GM08714 (cell line): ENCODE results near the gene CBLC.
A peak's percentile ranks its signal among the peaks of the same experiment; 100 is the strongest.
"Not testable (repeated sequence)": the region's sequence is repeated elsewhere in the genome, so short reads cannot be mapped to it uniquely, and the experiment has no call there.

Experiments
- H3K4me3 ChIP-seq: fragments of 200-500 bp; sonication (Bioruptor generic); 2 replicates; pipeline ENCODE4 v1.5.1; 2014; ENCODE audit warnings: mild to moderate bottlenecking, low read length, inconsistent platforms
- ZNF274 ChIP-seq: IDR thresholded peaks from 2 replicates; pipeline ENCODE4 v1.6.1; 2012; ENCODE audit warnings: mild to moderate bottlenecking, low read depth, low read length

CBLC gene

GRCh38 chr19:44820648-44821609, 43.2 kb downstream of the CBLC start:
- no peak overlapping the region for H3K4me3 ChIP-seq
- no peak for TF ChIP-seq ZNF274

- no peak for TF ChIP-seq ZNF274
- no peak overlapping the region for H3K4me3 ChIP-seq
Measured at GRCh38 chr19:44822177-44822576, 44.5 kb downstream of the CBLC start.

GRCh38 chr19:44822670-44823372, 45.1 kb downstream of the CBLC start:
- no peak for TF ChIP-seq ZNF274
- no peak overlapping the region for H3K4me3 ChIP-seq

- TF ChIP-seq ZNF274 = no peak
- H3K4me3 ChIP-seq = no peak overlapping the region
Measured at GRCh38 chr19:44823373-44823698, 45.6 kb downstream of the CBLC start.

GRCh38 chr19:44824761-44825160, 47.1 kb downstream of the CBLC start:
- TF ChIP-seq ZNF274 = no peak
- no peak overlapping the region for H3K4me3 ChIP-seq

GRCh38 chr19:44832875-44833274, 55.2 kb downstream of the CBLC start:
- H3K4me3 ChIP-seq = not testable (repeated sequence)

GRCh38 chr19:44834399-44834798, 56.7 kb downstream of the CBLC start:
- not testable (repeated sequence) for H3K4me3 ChIP-seq

GRCh38 chr19:44839276-44839675, 61.6 kb downstream of the CBLC start:
- TF ChIP-seq ZNF274 = no peak
- H3K4me3 ChIP-seq = no peak overlapping the region

GRCh38 chr19:44840811-44841210, 63.1 kb downstream of the CBLC start:
- no peak overlapping the region for H3K4me3 ChIP-seq
- no peak for TF ChIP-seq ZNF274

GRCh38 chr19:44841231-44841630, 63.5 kb downstream of the CBLC start:
- no peak for TF ChIP-seq ZNF274
- H3K4me3 ChIP-seq = no peak overlapping the region

GRCh38 chr19:44845286-44845611, 67.6 kb downstream of the CBLC start:
- TF ChIP-seq ZNF274 = no peak
- H3K4me3 ChIP-seq = peak overlapping the region; percentile 39; the same call in 1 of the 2 replicates

- TF ChIP-seq ZNF274 = no peak
- H3K4me3 ChIP-seq = peak within 1 kb of the TSS; percentile 39
Measured at GRCh38 chr19:44845612-44846454, 68.1 kb downstream of the CBLC start, which contains the start of gene NECTIN2. NECTIN2 (plus strand) TSS chr19:44846297; CDS start chr19:44846526, 229 bp downstream.

- no peak for TF ChIP-seq ZNF274
- peak overlapping the region; percentile 36 for H3K4me3 ChIP-seq
Measured at GRCh38 chr19:44846455-44847143, 68.9 kb downstream of the CBLC start.
